HUES64 (cell line): ENCODE measurements around the gene COPZ2.
"Not testable (repeated sequence)": the region's sequence is repeated elsewhere in the genome, so short reads cannot be mapped to it uniquely, and the experiment has no call there.

Source experiments
- H3K27ac ChIP-seq: 2 replicates; pipeline ENCODE4 v1.7.0; 2013; ENCODE audit warnings: low read depth, low read length, inconsistent platforms
- H3K27me3 ChIP-seq: 2 replicates; pipeline ENCODE4 v1.6.1; 2013; ENCODE audit warnings: mild to moderate bottlenecking, low read length; ENCODE audit not compliant: insufficient read depth
- H3K36me3 ChIP-seq: 2 replicates; pipeline ENCODE4 v1.6.1; 2013; ENCODE audit warnings: mild to moderate bottlenecking, low read length; ENCODE audit not compliant: insufficient read depth
- H3K4me1 ChIP-seq: 2 replicates; pipeline ENCODE4 v1.6.1; 2013; ENCODE audit warnings: mild to moderate bottlenecking, low read length, moderate library complexity; ENCODE audit not compliant: insufficient read depth
- H3K4me3 ChIP-seq: 2 replicates; pipeline ENCODE4 v1.5.1; 2013; ENCODE audit warnings: mild to moderate bottlenecking, low read length, moderate library complexity
- H3K9ac ChIP-seq: 2 replicates; pipeline ENCODE4 v1.6.1; 2013; ENCODE audit warnings: mild to moderate bottlenecking, low read depth, low read length
- H3K9me3 ChIP-seq: 2 replicates; pipeline ENCODE4 v1.6.1; 2013; ENCODE audit warnings: low read depth, low read length; ENCODE audit not compliant: insufficient read depth
- WGBS: fragments of 150-250, 120-280 bp; methylation state at CpG from one replicate; pipeline ENCODE4 v1.1.7; 2013; ENCODE audit warnings: missing lambda C conversion rate; 5-methylcytosine and 5-hydroxymethylcytosine counted together

COPZ2 gene

GRCh38 chr17:47993031-47993564, 44.5 kb downstream of the COPZ2 start:
- no peak overlapping the region for H3K4me3 ChIP-seq
- 92% methylated on average over 7 of the region's 9 CpGs for WGBS
- H3K36me3 ChIP-seq = no peaks in the 10 kb centered on the region
- no peak overlapping the region for H3K9ac ChIP-seq
- no peaks in the 10 kb centered on the region for H3K9me3 ChIP-seq
- no peak overlapping the region for H3K27ac ChIP-seq
- no peaks in the 10 kb centered on the region for H3K27me3 ChIP-seq
- peaks cover 49% of the 10 kb centered on the region for H3K4me1 ChIP-seq

- Histone ChIP-seq H3K9me3 (no peaks in the 10 kb centered on the region), H3K27me3 (no peaks in the 10 kb centered on the region), H3K4me3 (no peak overlapping the region), H3K36me3 (no peaks in the 10 kb centered on the region), H3K27ac (no peak overlapping the region; the same call in 1 of the 2 replicates), H3K9ac (no peak overlapping the region), H3K4me1 (peaks cover 58% of the 10 kb centered on the region)
- 84% methylated on average over 3 of the region's 4 CpGs for whole genome bisulfite sequencing
Observed at GRCh38 chr17:47992216-47992615, 45.4 kb downstream of the COPZ2 start.

GRCh38 chr17:47990962-47991731, 46.5 kb downstream of the COPZ2 start:
- Histone ChIP-seq H3K27me3 (no peaks in the 10 kb centered on the region), H3K4me1 (peaks cover 60% of the 10 kb centered on the region), H3K36me3 (no peaks in the 10 kb centered on the region), H3K9ac (0 out of 2 replicates have a peak overlapping the region, but pooled peaks have one; percentile 8), H3K9me3 (no peaks in the 10 kb centered on the region), H3K4me3 (peak overlapping the region; percentile 28), H3K27ac (peak overlapping the region; percentile 84)
- WGBS = 16% methylated on average over 14 of the region's 14 CpGs

DNA sequence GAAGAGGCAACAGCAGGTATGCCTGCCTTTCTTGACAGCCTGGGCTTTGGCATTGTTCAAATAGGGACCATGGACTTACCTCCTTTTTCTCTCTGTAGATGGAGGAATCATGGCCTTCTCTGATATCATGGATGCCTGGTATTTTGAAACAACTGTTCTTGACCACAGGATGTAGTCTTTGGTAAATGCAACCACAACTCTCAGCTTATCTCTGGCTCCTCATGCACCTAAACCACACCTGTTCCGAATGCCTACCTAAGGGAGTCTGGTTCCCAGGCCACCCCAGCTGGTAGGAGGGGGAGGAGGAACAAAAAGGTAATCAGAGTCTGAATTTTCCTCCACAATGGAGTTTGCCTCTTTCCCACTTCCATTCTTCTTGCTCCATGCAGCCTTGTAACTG, 47.9 kb downstream of the COPZ2 start:
- Histone ChIP-seq H3K4me1 (peaks cover 47% of the 10 kb centered on the region), H3K9ac (no peak overlapping the region), H3K9me3 (no peaks in the 10 kb centered on the region), H3K36me3 (no peaks in the 10 kb centered on the region), H3K4me3 (no peak overlapping the region), H3K27ac (no peak overlapping the region), H3K27me3 (no peaks in the 10 kb centered on the region)
- no CpG with 5 or more reads among the region's 1 CpG for WGBS

GRCh38 chr17:47989159-47989558, 48.4 kb downstream of the COPZ2 start:
- Histone ChIP-seq H3K9me3 (no peaks in the 10 kb centered on the region), H3K27me3 (no peaks in the 10 kb centered on the region), H3K36me3 (peaks cover 3% of the 10 kb centered on the region; the same call in 1 of the 2 replicates), H3K9ac (no peak overlapping the region), H3K4me3 (no peak overlapping the region), H3K27ac (no peak overlapping the region), H3K4me1 (peaks cover 42% of the 10 kb centered on the region)
- WGBS = 83% methylated on average over 10 of the region's 10 CpGs

DNA sequence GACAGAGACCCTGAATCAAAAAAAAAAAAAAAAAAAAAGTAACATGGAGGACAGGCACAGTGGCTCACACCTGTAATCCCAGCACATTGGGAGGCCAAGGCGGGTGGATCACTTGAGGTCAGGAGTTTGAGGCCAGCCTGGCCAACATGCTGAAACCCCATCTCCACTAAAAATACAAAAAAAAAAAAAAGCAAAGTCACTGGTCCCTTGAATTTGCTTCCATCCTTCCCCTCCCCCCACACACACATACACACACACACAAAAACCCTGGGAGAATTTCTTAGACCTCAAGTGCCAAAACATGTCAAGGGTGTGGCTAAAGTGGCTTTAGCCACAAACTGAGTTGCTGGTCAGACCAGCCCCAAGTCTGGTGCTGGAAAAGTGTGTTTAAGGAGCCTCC, 49.2 kb downstream of the COPZ2 start:
- not testable (repeated sequence) for H3K36me3 ChIP-seq, H3K9me3 ChIP-seq, H3K27me3 ChIP-seq, H3K9ac ChIP-seq, H3K27ac ChIP-seq, H3K4me3 ChIP-seq
- H3K4me1 ChIP-seq = peaks cover 40% of the 10 kb centered on the region
- 100% methylated on average over 1 of the region's 1 CpG for WGBS

DNA sequence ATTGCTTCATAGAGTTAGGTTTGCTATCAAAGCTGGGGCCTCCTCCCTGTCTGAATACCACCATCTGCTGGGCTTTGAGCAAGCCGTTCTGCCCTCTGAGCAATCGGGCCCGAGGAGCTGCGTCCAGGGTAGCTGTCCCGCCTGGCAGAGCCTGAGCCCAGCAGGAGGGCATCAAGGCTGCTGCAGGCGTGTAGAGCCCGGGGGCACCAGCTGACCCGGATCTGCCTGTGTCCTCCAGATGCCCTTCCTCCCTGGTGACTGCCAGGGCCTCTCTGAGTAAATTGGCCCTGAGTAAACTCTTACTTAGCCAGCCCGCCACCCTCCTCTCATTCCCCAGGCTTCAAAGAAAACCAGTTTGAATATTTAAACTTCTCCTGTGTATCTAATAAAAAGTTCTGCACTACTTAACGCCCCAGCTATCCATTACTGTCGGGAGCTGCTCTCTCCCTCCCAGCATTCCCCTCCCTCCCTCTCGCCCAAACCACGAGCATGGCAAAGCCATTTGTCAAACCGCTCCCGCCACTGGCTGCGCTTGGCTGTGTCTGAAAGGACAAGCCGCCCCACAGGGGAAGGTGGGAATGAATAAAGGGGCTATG, 50.3 kb downstream of the COPZ2 start:
- Histone ChIP-seq H3K36me3 (peaks cover 16% of the 10 kb centered on the region), H3K4me3 (no peak overlapping the region), H3K4me1 (peaks cover 38% of the 10 kb centered on the region), H3K27me3 (no peaks in the 10 kb centered on the region), H3K9me3 (no peaks in the 10 kb centered on the region), H3K27ac (no peak overlapping the region), H3K9ac (no peak overlapping the region)
- 30% methylated on average over 17 of the region's 17 CpGs for WGBS

DNA sequence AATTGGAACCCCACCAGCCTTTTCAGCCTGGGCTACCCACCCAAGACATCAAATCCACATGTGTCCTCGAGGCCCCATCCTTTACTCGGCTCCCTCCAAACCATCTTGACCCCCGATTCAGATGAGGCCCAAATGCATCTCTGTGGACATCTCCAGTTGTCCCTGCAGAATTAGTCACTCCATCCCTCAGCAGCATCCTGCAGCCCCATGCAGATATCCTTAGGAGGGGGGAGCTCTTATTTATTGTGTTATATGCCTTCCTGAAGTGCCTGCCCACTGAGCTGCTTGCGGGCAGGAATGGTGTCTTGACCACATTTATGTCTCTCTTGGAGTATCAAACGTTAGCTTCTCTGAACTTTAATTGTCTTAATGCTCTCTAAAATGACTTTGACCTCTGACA, 51.1 kb downstream of the COPZ2 start:
- H3K27ac ChIP-seq = no peak overlapping the region

DNA sequence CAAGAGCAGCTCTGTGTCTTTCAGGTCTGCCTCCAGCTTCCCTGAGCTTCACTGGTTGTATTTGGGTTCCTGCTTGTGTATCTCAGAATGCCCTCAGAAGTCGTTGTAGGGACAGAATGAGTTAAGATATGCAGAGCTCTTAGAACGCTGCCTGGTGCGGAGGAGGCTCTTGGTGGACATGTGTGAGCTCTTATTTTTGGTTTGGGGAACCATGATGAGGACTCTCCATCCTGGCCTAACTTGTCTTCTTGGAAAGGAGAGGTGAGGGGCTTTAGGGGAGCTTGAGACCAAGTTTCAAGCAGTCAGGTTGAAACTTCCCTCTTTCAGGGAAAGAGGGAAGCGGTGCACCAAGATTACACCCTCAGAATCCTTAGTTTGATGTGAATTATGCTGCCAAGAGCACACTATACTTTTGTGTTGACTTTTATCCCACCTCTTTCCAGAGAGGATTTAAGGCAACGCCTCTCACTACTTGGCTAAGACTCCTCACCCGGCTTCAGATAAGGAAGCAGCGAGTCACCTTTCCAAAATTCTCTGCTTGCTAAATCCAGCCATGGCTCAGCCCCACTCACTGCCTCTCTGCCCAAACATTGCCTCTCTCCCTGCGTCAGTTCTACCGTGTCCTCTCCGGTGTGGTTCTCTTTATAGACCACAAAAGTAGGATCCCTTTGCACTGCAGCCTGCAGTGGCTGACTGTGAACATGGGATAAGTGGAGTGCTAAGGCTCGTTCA, 53.9 kb downstream of the COPZ2 start:
- WGBS = 91% methylated on average over 11 of the region's 11 CpGs
- H3K36me3 ChIP-seq = peaks cover 53% of the 10 kb centered on the region
- no peaks in the 10 kb centered on the region for H3K27me3 ChIP-seq
- H3K9me3 ChIP-seq = no peaks in the 10 kb centered on the region
- H3K4me3 ChIP-seq = no peak overlapping the region
- H3K27ac ChIP-seq = no peak overlapping the region
- peaks cover 17% of the 10 kb centered on the region; the same call in 1 of the 2 replicates for H3K4me1 ChIP-seq
- no peak overlapping the region for H3K9ac ChIP-seq

More for the DNA sequence above, 51.1 kb downstream of the COPZ2 start:
- Histone ChIP-seq H3K4me3 (no peak overlapping the region), H3K4me1 (peaks cover 30% of the 10 kb centered on the region), H3K36me3 (peaks cover 24% of the 10 kb centered on the region), H3K27me3 (no peaks in the 10 kb centered on the region), H3K9me3 (no peaks in the 10 kb centered on the region), H3K9ac (no peak overlapping the region)
- WGBS = 86% methylated on average over 5 of the region's 5 CpGs

DNA sequence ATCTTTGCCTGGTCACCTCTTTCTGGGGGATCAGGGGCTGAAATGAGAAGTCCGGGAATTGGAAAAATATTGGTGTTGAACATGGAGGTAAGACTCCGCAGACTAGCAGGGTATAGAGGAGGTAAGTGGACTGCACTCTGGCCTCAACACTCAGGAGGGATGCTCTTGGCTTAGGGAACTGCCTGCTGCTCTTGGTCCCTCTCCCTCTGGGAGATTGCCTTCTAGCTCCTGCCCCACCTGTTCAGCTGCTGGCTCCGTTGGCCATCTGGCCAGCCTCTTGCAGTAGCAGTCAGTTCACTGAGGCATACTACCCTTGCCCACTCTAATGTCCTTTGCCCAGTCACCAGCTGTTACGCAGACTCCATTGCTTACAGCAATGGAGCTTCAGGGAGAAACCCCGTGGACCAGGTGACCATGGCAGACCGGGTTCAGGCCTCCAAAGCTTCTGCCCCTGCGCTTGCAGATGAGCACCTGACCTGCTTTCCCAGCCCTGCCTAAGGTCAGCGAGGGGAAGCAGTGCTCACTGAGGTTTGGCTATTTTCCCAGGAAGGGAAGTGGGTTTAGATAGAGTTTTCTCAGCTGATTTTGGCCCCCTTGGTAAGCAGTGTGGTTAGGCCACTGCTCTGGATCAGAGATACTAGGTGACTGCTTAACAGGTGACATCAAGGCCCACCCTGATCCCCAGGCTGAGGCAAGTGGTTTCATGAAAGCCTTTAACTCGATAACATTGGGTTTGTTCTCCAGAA, 54.8 kb downstream of the COPZ2 start:
- WGBS = 96% methylated on average over 9 of the region's 9 CpGs
- peaks cover 56% of the 10 kb centered on the region for H3K36me3 ChIP-seq

More for the DNA sequence above, 54.8 kb downstream of the COPZ2 start:
- H3K4me3 ChIP-seq = no peak overlapping the region
- H3K27ac ChIP-seq = no peak overlapping the region
- H3K9ac ChIP-seq = no peak overlapping the region
- H3K4me1 ChIP-seq = 0 out of 2 replicates have a peak, but pooled peaks cover 12% of the 10 kb centered on the region
- H3K27me3 ChIP-seq = no peaks in the 10 kb centered on the region
- H3K9me3 ChIP-seq = no peaks in the 10 kb centered on the region
